T-helper 1 cell treated with Interleukin-12 subunit alpha and Interleukin-12 subunit beta and Interleukin-4 antibody, amounts not matched to agents 30 μg/mL and 1 μg/mL, for 36 hours (primary cell): ENCODE data around the gene LGALS7.

Experiments used
- H3K27ac Mint-ChIP-seq: one replicate; pipeline ENCODE4 v1.8.0; 2021; ENCODE audit warnings: mild to moderate bottlenecking, mixed read lengths
- H3K27me3 Mint-ChIP-seq: one replicate; pipeline ENCODE4 v1.8.0; 2021; ENCODE audit warnings: low read depth, mixed read lengths
- H3K36me3 Mint-ChIP-seq: one replicate; pipeline ENCODE4 v1.8.0; 2021; ENCODE audit warnings: low read depth, mixed read lengths
- H3K4me1 Mint-ChIP-seq: one replicate; pipeline ENCODE4 v1.8.0; 2021; ENCODE audit warnings: low read depth, mixed read lengths
- H3K4me3 Mint-ChIP-seq: one replicate; pipeline ENCODE4 v1.8.0; 2021; ENCODE audit warnings: mild to moderate bottlenecking, moderate library complexity, mixed read lengths
- H3K9me3 Mint-ChIP-seq: one replicate; pipeline ENCODE4 v1.8.0; 2021; ENCODE audit warnings: mixed read lengths

Gene LGALS7

DNA sequence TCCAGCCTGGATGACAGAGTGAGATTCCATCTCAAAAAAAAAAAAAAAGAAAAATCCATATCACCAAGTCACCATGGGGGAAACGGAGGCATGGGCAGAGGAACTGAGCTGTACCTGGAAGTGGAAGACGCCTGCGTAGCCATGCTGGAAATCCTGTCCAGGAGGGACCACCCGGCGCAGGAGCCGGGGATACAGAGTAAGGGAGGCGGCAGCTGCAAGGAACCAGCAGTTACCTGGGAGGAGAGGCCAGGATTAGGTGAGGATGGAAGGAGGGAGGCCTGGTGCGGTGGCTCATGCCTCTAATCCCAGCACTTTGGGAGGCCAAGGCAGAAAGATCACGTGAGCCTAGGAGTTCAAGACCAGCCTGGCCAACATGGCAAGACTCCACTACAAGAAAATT lies 31.0 kb downstream of the LGALS7 start:
- peaks cover 3% of the 10 kb centered on the region for H3K4me1 Mint-ChIP-seq
- peaks cover 2% of the 10 kb centered on the region for H3K36me3 Mint-ChIP-seq
- H3K27me3 Mint-ChIP-seq: peaks cover 7% of the 10 kb centered on the region
- no peak overlapping the region for H3K4me3 Mint-ChIP-seq
- no peak overlapping the region for H3K27ac Mint-ChIP-seq
- H3K9me3 Mint-ChIP-seq: no peaks in the 10 kb centered on the region

- Mint-ChIP-seq H3K9me3 (no peaks in the 10 kb centered on the region), H3K27me3 (peaks cover 8% of the 10 kb centered on the region), H3K4me1 (peaks cover 4% of the 10 kb centered on the region), H3K27ac (no peak overlapping the region), H3K4me3 (no peak overlapping the region), H3K36me3 (peaks cover 2% of the 10 kb centered on the region)
Measured at GRCh38 chr19:38741670-38742069, 31.6 kb downstream of the LGALS7 start.

DNA sequence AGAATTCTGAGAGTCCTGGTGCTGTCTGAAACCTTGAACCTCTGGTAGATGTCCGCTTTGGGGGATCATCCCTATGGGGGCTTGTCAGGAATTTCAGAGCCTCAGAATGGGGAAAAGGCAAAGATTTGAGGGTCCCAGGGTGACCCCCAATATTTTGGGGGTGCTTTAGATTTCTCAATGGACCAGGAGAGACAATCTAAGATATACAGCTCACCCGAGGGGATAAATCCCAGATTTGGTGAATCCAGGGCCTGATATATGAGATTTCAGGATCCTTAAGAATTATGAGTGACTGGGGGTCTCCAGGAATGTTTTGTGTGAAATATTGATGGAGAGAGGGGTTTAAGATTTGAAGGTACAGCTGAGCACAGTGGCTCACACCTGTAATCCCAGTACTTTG lies 32.4 kb downstream of the LGALS7 start:
- Mint-ChIP-seq H3K27ac (no peak overlapping the region), H3K4me1 (peaks cover 7% of the 10 kb centered on the region), H3K9me3 (no peaks in the 10 kb centered on the region), H3K27me3 (peaks cover 11% of the 10 kb centered on the region), H3K36me3 (peaks cover 2% of the 10 kb centered on the region), H3K4me3 (no peak overlapping the region)

- peaks cover 11% of the 10 kb centered on the region for H3K27me3 Mint-ChIP-seq
- H3K36me3 Mint-ChIP-seq: peaks cover 2% of the 10 kb centered on the region
- no peaks in the 10 kb centered on the region for H3K9me3 Mint-ChIP-seq
- peaks cover 7% of the 10 kb centered on the region for H3K4me1 Mint-ChIP-seq
- no peak overlapping the region for H3K4me3 Mint-ChIP-seq
- no peak overlapping the region for H3K27ac Mint-ChIP-seq
Measured at GRCh38 chr19:38740257-38740592, 33.1 kb downstream of the LGALS7 start.

- Mint-ChIP-seq H3K9me3 (no peaks in the 10 kb centered on the region), H3K27me3 (peaks cover 11% of the 10 kb centered on the region), H3K36me3 (peaks cover 2% of the 10 kb centered on the region), H3K27ac (no peak overlapping the region), H3K4me3 (no peak overlapping the region), H3K4me1 (peaks cover 11% of the 10 kb centered on the region)
Measured at GRCh38 chr19:38739440-38740256, 33.7 kb downstream of the LGALS7 start.

- no peaks in the 10 kb centered on the region for H3K9me3 Mint-ChIP-seq
- H3K27me3 Mint-ChIP-seq: peaks cover 11% of the 10 kb centered on the region
- H3K4me1 Mint-ChIP-seq: peaks cover 21% of the 10 kb centered on the region
- H3K36me3 Mint-ChIP-seq: peaks cover 2% of the 10 kb centered on the region
- peak overlapping the region; percentile 47 for H3K4me3 Mint-ChIP-seq
- no peak overlapping the region for H3K27ac Mint-ChIP-seq
Measured at GRCh38 chr19:38737921-38738737, 35.2 kb downstream of the LGALS7 start.

DNA sequence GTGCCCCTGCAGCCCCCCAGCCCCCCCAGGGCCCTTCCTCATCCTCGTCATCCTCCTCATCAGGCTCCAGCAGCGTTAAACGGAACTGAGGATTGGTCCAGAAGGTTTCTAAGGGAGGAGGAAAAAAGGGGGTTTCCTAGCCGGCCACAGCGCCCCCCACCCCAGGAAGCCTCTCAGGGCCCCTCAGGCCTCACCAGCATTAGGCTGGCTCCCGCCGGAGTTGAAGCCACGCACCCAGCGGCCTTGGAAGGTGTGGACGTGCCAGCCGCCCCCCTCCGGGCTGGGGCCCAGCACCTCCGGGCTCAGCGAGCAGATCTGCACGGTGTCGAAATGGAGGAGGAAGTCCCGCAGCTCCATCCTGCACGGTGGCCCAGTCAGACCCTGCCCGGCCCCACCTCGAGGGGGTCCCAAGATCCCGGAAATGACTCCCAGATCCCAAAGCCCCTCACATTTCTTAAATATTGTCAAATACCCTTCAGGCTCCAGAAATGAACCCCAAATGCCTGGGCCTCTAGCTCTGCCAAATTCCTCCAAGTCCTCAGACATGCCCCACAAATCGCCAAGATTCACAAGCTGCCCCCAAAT lies 35.9 kb downstream of the LGALS7 start:
- no peak overlapping the region for H3K27ac Mint-ChIP-seq
- peak overlapping the region; percentile 47 for H3K4me3 Mint-ChIP-seq
- H3K4me1 Mint-ChIP-seq: peaks cover 21% of the 10 kb centered on the region
- peaks cover 11% of the 10 kb centered on the region for H3K27me3 Mint-ChIP-seq
- no peaks in the 10 kb centered on the region for H3K9me3 Mint-ChIP-seq
- peaks cover 2% of the 10 kb centered on the region for H3K36me3 Mint-ChIP-seq

DNA sequence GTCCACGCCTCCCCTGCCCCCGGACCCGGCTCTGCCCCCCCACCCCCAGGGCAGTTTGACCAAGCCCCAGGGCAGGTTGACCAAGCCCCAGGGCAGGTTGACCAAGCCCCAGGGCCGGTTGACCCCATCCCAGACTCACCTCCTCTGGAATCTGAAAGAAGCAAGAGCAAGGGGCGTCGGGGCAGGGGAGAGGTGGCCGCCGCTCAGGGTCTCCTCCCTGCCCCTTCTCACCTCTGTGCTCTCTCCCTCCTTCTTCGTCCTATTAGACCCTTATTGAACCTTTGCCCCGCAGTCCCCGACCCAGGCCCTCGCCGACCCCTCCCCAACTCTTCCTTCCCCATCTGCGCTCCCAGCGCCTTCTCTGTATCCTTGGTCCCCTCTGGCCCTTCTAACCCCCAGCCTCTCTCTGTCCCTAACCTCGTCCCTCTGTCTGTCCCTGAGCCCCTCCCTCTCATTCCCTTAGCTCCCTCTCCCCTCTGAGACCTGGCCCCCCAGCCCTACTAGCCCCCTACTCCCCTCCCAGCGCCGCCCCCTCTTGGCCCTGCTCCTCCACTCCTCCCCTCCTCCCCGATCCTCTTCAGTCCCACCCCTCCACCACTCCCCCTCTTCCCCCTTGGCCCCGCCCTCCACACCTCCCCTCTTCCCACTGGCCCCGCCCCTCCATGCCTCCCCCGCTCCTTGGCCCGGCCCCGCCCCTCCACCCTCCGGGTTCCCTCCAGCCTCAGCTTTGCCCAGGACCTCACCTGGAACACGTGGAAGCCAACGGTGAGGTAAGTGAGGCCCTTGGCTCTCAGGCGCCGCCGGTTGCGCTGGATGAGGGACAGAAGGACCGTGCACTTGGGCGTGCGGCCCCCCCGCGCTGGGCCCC lies 36.7 kb downstream of the LGALS7 start:
- Mint-ChIP-seq H3K36me3 (peaks cover 6% of the 10 kb centered on the region), H3K27ac (no peak overlapping the region), H3K4me3 (peak overlapping the region; percentile 74), H3K4me1 (peaks cover 21% of the 10 kb centered on the region), H3K9me3 (no peaks in the 10 kb centered on the region), H3K27me3 (peaks cover 11% of the 10 kb centered on the region)

DNA sequence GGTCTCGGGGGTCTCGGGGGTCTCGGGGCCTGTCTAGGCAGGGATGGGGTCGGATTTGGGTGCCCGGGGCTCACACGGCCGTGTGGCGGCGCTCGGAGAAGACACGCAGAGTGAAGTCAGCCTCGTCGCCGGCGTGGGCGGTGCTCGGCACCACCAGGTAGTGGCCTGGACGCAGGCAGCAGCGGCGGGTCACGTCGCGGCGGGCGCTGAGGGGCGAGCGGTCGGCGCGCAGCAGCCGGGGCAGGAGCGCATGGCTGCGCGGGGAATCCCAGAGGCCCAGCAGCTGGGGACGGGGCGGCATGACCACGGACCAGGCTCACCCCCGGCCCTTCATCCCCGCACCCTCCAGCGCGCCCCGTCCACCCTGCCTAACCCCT lies 37.3 kb downstream of the LGALS7 start:
- H3K27ac Mint-ChIP-seq: peak overlapping the region; percentile 41
- no peak overlapping the region for H3K4me3 Mint-ChIP-seq
- peaks cover 11% of the 10 kb centered on the region for H3K27me3 Mint-ChIP-seq
- H3K36me3 Mint-ChIP-seq: peaks cover 7% of the 10 kb centered on the region
- H3K9me3 Mint-ChIP-seq: no peaks in the 10 kb centered on the region
- H3K4me1 Mint-ChIP-seq: peaks cover 21% of the 10 kb centered on the region

- peaks cover 21% of the 10 kb centered on the region for H3K4me1 Mint-ChIP-seq
- H3K27ac Mint-ChIP-seq: peak overlapping the region; percentile 85
- peaks cover 11% of the 10 kb centered on the region for H3K27me3 Mint-ChIP-seq
- no peaks in the 10 kb centered on the region for H3K9me3 Mint-ChIP-seq
- peaks cover 12% of the 10 kb centered on the region for H3K36me3 Mint-ChIP-seq
- peak overlapping the region; percentile 74 for H3K4me3 Mint-ChIP-seq
Measured at GRCh38 chr19:38735257-38735686, 38.0 kb downstream of the LGALS7 start.

DNA sequence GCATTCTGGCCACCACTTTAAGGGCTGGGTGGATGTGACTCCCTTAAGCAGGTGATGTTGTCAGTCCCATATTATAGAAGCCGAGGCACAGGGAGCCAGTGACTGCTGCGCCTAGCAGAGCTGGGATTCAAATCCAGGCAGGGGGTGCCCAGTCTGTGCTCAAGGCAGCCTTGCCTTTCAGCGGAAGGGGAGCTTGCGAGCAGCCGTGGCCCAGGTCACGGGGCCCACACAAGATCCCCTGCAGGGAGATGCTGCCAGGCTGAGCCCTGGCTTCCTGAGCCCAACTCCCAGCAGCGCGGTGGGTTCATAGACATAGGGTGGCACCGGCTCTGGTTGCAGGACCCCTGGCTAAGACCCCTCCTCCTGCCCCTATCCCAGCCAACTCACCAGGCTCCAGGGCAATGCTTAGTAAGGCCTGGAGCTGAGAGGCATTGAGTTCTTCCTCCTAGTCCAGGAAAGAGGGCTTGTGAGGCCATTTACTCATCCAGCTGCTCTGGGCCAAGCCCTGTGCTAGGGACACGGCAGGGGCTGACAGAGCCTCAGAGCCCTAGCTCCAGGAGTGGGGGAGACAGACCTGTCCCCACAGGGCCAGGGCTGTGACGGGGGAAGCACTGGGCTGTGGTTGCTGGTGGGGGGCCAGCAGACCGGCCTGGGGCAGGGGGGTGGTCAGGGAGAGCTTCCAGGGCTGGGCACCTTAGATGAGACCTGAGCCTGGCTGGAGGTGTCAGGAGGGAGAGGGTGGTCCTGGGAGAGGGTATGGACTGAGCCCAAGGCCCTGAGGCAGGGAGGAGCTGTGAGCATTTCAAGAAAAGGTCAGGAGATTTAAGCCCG lies 38.7 kb downstream of the LGALS7 start:
- H3K4me1 Mint-ChIP-seq: peaks cover 23% of the 10 kb centered on the region
- H3K36me3 Mint-ChIP-seq: peaks cover 16% of the 10 kb centered on the region
- peak overlapping the region; percentile 85 for H3K27ac Mint-ChIP-seq
- H3K9me3 Mint-ChIP-seq: no peaks in the 10 kb centered on the region
- peak overlapping the region; percentile 74 for H3K4me3 Mint-ChIP-seq
- H3K27me3 Mint-ChIP-seq: peaks cover 11% of the 10 kb centered on the region

GRCh38 chr19:38734176-38734425 lies 39.2 kb downstream of the LGALS7 start:
- H3K9me3 Mint-ChIP-seq: no peaks in the 10 kb centered on the region
- H3K4me1 Mint-ChIP-seq: peaks cover 25% of the 10 kb centered on the region
- peaks cover 11% of the 10 kb centered on the region for H3K27me3 Mint-ChIP-seq
- peak overlapping the region; percentile 74 for H3K4me3 Mint-ChIP-seq
- H3K27ac Mint-ChIP-seq: peak overlapping the region; percentile 85
- H3K36me3 Mint-ChIP-seq: peaks cover 19% of the 10 kb centered on the region

- Mint-ChIP-seq H3K9me3 (no peaks in the 10 kb centered on the region), H3K4me1 (peaks cover 25% of the 10 kb centered on the region), H3K27ac (peak overlapping the region; percentile 85), H3K27me3 (peaks cover 11% of the 10 kb centered on the region), H3K4me3 (peak overlapping the region; percentile 74), H3K36me3 (peaks cover 19% of the 10 kb centered on the region)
Measured at GRCh38 chr19:38733493-38734175, 39.7 kb downstream of the LGALS7 start.
